ENCODE results near the gene RTN1.

Gene RTN1, protein sequence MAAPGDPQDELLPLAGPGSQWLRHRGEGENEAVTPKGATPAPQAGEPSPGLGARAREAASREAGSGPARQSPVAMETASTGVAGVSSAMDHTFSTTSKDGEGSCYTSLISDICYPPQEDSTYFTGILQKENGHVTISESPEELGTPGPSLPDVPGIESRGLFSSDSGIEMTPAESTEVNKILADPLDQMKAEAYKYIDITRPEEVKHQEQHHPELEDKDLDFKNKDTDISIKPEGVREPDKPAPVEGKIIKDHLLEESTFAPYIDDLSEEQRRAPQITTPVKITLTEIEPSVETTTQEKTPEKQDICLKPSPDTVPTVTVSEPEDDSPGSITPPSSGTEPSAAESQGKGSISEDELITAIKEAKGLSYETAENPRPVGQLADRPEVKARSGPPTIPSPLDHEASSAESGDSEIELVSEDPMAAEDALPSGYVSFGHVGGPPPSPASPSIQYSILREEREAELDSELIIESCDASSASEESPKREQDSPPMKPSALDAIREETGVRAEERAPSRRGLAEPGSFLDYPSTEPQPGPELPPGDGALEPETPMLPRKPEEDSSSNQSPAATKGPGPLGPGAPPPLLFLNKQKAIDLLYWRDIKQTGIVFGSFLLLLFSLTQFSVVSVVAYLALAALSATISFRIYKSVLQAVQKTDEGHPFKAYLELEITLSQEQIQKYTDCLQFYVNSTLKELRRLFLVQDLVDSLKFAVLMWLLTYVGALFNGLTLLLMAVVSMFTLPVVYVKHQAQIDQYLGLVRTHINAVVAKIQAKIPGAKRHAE

DNA sequence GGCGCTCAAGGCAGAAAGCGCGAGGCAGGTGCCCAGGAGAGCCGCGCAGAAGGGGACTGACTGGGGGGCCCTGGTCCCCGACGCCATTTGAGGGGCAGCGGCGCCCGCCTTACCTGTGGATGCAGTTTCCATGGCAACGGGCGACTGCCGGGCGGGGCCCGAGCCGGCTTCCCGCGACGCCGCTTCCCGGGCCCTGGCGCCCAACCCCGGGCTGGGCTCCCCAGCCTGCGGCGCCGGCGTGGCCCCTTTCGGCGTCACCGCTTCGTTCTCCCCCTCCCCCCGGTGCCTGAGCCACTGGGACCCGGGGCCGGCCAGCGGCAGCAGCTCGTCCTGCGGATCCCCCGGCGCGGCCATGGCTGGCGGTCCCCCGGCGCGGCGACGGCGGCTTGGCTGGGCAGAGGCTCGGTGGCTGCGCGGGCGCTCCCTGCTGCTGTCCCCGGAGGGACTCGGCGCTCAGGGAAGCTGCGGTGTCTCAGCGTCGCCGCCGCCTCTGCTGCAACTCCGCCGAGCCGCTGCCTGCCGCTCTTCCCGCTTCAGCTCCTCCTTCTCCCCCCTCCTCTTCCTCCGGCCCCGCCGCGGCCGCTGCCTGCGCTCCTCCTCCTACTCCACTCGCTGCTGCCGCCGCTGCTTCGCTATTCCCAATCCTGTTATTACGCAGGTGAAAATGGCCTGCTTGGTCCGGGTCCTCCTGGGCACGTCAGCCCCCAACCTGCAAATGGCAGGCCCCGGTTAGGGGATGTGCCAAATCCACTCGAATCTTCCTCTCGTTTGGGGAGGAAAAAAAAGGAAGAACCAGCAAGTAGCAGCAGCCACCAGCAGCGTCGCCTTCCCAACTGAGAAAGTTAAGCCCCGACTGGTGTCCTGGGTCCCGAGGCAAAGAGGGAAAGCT, at the start of gene RTN1:
Gene RTN1, minus strand, starts transcription at position 500 of the 889 bp plus-strand sequence. Its CDS starts 146 bp downstream, at position 354.
- peak; percentile 73 for DNase-seq

DNA sequence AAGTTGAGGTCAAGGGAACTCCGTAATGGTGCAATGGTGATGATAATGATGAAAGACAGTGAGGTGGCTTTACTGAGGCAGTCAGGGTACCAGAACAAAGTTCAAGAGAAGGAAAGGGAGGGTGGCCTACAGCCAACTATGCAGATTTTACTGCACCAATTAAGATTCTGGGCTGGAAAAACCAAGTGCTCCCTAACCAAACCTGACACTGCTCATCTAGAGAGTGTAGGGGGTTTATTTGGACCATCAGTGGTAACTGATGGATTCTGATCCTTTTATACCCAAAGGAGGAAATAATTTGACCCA, 49.8 kb upstream of the RTN1 start:
- DNase-seq, result no peak

DNA sequence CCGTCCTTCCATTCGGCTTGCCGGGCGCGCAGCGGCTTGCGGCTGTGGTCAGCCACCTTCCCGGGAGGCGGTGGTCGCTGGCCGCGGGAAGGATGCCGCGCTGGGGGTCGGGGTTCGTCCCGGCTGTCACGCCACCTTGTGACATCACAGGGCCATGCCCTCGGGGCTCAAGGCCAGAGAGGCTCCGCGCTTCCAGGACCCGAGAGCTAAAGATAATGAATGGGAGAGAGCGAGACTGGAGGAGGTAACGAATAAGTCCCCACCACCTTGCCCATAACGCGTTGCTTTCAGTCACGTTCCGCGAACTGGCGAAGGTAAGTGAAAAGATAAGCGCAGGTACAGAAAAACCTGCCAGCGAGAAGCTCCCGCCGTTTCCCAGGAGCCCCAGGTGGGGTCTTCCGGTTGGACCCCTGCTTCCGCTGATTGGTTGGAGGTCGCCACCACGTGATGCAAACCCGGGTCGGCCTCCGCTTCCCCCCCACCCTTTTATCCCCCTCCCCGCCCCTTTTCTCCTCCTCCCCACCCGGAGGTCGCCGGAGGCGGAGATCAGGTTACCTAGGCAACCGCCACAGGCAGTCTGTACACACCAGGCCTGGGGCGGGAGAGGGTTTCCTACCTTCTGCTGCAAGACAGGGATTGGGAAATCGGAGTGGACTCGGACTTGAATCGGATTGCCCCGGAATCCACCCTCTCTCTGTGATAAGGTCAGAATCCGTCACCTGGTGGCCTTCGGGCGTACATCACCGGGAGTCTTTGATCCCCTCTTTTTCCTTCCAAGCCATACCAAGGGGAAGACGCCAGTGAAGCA, 49.2 kb upstream of the RTN1 start, which contains the start of gene LRRC9:
Gene LRRC9, plus strand, starts transcription at position 575 of the 808 bp plus-strand sequence.
- peak; percentile 82 for DNase-seq

DNA sequence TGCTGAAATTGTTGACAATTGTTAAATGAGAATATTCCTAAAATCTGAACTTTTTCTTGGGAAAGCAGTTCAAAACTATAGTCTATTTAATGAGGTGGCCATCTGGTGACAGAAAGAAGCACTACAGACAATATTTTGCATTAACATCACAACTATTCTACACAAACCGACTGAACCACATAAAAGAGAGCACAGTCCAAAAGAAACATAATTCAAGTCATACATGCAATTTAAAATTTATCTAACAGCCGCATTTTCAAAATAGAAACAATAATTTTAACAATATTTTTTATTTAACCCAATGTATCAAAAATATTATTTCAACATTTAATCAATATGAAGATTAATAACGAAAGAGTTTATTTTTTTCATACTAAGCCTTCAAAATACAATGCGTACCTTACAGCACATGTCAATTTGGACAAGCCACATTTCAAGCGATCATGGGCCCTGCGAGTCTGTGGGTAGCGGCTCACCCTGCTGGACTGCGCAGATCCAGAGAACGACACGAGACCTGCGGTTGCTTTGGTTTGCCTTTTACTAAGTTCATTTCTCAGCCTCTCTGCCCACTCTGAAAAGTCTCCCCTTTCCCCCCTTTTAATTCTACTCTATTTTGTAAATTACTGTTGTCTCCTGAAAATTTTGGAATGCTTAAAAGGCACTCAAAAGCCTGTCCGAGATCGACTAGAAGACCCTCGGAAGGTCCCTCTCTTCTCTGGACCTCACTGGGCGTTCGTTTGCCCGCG, 48.4 kb upstream of the RTN1 start:
- DNase-seq, result peak; percentile 46

DNA sequence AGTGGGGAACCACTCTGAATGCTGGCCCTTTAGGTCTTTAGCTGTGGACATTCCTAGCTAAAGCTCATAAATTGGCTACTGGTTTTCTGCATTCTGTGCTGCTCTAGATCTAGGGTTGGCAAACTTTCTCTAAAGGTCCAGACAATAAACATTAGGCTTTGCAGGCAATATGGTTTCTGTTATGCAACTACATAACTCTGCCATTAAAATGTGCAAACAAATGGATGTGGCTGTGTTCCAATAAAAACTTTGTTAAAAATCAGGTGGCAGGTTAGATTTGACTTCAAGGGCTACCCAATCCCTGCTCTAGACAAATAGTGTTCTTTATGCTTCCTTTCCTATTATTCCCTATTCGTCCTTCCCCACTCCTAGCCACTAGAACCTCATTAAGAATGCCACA, 42.6 kb upstream of the RTN1 start:
- no peak for DNase-seq

DNA sequence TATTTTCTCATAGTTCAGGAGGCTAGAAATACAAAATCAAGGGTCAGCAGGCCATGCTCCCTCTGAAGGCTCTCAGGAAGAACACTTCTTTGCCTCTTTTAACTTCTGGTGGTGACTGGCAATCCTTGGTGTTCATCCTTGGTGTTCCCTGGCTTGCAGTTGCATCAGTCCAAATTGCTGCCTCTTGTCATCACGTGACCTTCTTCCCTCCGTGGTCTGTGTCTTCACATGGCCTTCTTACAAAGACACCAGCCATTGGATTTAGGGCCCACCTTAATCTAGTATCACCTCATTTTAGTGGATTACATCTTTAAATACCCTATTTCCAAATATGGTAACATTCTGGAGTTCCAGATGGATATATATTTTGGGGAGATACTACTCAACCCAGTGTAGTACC, 41.9 kb upstream of the RTN1 start:
- no peak for DNase-seq

DNA sequence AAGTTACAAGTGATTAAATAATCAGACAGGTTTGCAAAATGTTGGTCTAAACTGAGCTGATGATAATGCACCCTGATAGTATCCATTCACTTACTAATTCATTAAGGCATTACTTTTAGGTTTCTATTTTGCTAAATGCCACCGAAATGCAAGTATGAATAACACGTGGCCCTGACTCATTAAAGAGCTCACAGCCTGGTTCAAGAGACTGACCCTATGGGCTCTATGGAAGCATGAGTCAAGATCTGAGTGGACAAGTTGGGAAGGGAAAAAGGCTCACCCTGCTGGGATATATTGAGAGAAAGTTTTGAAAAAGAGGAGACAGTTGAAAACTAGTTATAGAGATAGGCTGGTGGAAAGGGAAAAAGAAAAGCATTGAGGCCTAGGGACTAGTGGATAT, 34.6 kb upstream of the RTN1 start:
- DNase-seq, result no peak

DNA sequence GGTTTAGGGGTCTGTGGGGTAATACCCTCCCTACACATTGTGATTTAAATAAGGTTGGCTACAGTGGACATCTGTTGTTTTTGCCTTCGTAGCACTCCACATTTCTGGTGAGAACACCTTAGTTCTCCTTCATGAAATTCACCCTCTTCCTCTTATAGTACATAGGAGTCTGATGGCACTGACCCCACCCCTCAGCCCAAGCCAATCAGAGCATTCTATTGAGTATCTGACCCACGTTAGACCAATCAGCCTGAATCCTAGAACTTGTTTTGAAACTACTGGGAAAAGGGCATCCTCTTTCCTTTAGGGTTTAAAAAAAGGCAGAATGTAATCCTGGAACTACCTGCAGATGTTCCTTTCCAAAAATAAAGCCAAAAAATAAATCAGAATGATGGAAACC, 33.6 kb upstream of the RTN1 start:
- no peak for DNase-seq

DNA sequence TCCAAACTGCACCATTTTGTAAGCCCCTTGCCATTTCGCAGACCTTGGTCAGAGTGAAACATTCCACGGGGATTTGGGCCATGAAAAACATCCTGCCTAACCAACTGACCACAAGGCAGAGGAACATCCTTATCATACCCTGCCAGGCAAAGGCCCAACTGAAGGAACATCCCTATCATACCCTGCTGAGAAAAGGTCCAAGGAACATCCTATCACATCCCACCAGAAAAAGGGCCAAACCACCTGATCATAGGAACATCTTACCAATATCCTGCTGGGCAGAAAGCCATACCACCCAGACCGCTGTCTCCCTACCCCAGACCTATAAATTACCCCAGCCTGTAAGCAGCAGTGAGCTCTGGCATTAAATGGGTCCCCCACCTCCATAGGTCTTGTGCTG, 30.0 kb upstream of the RTN1 start:
- no peak for DNase-seq

DNA sequence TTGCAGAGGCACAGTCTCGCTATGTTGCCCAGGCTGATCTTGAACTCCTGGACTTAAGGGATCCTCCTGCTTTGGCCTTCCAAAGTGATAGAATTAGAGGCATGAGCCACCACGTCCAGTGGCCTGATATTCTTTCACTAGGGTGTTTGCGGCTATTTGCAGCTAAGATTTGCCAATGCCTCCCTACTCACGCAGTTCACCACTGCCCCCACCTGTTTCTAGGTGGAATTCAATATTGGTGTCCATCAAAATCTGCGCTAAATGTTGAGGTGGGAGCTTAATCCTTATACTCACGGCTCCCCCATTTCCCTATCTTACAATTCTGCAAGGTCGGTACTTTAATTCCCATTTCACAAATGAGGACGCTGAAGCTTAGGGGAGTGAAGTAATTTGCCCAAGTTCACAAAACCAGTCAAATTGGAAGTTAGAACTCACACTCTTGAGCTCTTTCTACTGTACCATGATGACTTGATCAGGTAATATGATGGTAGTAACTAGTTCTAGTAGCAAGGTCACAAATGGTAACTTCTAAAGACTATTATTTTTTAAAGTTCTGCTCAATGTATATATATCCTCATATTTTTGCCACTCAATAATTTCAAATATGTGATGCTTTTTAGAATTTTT, 27.3 kb upstream of the RTN1 start:
- peak; percentile 32 for DNase-seq

DNA sequence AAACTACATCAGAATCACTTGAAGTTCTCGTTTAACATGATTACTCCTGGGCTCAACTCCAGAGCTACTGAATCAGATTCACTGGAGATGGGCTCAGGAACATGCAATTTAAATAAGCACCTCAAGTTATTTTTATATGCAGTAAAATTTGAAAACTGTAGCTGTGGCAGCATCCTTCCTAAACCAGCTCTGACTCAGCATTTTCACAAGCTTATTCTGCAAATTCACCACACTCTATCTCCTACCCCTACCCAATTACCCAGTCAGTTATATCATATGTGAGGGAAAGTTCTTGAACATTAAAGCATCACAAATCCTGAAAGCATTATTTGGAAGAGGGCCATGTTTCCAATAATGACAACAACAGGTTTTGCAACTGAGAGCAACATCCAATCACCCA, 25.1 kb upstream of the RTN1 start:
- no peak for DNase-seq

DNA sequence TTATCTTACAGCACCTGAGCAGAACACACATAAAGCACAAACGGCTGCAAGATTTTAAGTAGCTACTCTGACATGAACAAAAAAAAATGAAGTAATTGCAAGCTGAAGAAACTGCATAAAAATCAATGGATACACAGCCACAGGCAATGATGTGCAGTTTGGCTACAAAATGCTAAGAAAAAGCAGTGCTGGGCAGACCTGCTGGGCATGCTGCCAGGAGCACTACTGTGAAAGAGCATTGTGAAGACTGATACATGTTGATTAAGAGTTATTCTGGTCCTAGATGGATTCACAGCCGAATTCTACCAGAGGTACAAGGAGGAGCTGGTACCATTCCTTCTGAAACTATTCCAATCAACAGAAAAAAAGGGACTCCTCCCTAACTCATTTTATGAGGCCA, 20.1 kb upstream of the RTN1 start:
- DNase-seq, result no peak

DNA sequence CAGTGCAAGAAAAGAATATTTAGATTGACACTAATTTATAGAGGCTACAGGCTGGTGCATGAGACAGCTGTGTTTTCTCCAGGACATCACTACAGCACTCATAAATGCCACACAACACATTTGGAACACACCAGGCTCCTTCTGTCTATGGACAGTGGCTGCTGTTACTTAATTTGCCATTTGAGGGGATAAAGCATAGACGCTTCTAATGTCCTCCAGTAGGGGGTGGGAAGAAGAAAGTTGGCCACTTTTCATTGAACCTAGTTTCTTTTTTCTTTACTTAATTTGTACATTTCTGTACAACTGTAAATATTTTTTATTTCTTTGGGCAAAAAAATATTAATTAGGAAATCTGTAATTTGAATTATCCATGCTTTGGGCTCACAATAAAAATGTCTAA, 12.4 kb upstream of the RTN1 start:
- no peak for DNase-seq

DNA sequence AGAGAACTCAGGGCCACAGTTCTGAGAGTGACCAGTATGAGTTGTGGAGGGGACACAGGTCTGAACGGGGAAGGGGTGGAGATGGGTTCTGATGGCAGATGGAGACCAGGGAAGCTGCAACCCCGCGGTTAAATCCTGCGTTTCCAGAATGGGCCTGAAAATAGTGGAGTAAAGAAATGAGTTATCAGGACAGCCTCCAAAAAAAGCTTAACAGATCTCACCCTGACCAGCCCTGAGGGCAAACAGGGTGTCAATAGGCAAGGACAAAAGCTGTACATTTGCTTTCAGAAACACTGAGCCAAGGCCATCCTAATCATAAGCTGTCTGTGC, 555 bp upstream of the RTN1 start:
- no peak for DNase-seq

DNA sequence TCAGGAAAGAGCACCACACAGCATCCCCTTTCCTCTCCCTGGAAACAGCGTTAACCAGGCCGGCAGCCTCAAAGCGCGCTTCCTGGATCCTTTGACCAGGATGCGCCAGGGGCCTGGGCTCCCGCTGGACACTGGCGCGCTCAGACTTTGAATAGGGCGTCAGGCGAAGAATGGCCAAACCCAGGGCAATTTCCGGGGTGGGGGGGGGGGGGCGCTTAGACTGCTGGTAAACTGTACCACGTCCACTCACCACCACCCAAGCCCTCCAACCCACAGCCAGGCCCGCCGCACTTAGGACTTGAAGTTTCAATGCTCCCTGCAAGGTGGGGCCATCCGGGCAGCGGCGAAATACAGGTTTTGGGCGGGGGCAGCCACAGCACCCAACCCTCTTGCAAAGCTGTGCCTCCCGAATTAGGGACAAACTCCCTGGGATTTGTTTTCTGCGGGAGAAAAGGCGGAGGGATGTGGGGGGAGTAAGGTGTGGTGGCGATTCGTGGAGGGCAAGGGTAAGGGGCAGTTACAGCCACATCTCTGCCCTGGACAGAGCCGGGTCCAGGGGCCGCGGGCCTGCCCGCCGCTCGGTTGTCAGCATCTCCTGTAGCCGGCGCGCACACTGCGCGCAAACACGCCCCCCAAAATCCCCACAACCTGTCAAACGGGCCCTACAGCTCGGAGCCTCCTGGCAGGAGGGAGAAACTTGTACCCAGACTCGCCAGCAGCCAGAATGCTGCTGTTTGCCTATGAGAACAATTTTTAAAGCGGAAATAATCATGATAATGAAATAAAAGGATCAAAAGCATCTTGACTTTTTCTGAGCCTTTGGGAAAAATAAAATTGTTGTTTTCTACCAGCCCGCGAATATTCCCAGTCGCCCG, 958 bp downstream of the RTN1 start:
- no peak for DNase-seq

DNA sequence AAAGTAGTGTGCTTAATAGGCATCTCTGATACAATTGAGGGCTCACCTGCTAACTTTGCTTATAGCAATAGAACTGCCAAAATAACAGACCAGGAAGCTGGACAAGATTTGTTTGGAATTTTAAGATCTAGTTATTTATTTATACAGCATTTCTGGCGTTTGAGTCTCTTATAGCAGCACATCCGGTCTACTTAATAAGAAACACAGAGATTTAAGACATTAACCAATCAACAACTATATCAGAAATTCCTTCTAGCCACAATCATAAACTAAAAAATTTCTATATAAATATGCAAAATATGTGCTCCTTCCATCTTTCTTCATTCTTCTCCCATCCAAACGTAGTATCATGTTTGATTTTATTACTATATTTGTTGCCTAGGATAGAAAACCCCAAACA, 2.6 kb downstream of the RTN1 start:
- DNase-seq, result no peak

DNA sequence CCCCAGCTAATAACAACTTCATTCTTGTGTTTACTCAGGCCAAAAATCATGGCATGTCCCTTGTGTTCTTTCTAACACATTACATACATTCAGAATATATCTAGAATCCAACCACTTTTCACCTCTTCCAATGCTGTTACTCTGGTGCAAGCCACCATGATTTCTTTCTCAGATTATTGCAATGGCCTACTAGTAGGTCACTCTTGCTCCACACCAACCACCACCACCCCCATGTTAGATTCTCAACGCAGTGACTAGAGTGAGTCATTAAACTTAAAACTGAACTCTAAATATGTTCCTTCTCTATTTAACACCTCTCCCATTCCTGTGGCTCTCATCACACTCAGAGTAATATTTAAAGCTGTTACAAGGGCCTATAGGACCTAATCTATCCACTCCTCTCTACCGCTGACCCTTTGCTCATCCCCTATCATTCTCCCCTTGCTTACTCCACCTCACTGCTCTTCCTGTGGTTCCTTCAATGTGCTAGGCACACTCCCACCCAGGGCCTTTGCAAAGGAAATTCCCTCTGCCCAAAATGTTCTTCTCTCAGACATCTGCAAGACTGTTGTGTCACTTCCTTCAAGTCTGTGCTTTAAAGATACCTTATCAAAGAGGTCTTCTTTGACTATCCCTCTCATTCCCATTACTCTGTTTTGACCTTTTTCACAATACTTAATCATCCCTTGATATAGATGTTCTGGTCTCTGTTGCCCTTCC, 6.6 kb downstream of the RTN1 start:
- DNase-seq, result no peak

DNA sequence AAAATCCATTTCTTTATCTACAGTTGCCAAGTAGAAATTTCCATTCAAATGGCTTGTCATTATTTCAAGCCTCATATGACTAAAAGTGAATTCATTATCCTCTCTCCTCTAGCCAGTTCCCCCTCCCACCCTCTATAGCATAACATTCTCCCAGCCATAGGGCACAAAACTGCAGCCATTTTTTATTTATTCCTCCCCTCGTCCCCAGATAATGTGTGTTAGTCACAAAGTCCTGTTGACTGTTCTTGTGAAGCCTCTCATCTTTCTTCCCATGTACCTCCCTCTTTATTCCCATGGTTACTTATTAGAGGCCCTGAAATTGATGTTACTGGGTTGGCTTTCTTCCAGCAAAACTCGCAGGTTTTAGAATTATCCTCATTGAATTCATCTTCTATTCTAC, 13.2 kb downstream of the RTN1 start:
- no peak for DNase-seq

DNA sequence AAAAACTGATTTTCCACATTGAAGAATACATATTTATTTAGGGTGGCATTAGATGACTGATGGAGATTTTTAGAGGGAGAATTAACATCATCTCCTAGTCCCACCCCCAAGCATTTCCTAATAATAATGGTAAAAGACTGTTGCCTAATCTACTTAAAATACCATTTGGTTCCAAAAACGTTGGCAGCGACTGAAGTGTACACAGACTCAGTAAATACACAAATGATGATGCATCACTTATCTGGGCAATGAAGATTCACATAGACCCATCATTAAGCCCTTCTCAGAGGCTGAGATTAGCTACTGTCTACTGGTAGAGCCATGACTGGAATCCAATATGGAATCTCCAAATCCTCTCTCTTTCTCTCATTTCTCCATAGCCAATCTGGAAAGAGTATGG, 18.2 kb downstream of the RTN1 start:
- no peak for DNase-seq

DNA sequence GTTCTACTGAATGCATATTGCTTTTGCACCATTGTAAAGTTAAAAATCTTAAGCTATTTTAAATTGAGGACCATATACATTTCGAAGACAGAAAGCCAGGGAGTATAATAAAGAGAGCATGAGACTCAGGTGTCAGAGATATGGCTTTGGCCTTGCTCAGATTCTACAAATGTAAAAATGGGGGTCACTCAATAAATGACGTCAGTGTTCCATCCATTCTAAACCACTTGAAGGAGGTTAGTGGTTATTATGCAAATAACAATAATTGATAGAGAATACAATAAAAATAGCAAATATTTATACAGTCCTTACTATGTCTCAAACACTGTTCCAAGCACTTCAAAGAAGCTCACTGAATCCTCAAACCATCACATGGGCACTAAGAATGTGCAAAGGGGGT, 20.1 kb downstream of the RTN1 start:
- no peak for DNase-seq
